H1 (cell line): ENCODE data around the gene TRAPPC6A. TPM values are rescaled to one million over a fixed set of nuclear protein-coding genes. Genes with fewer than 3 reads are reported as not detected.

Experiments
- CTCF ChIA-PET: fragments of 300-600 bp; sonication (Branson Sonifier 250); formaldehyde crosslinking; loops from one replicate; lab custom pipeline; 2021; ENCODE audit not compliant: partially characterized antibody; lab: Charles Lee
- POLR2A ChIA-PET: fragments of 300-600 bp; sonication (Branson Sonifier 250); formaldehyde crosslinking; loops from one replicate; lab custom pipeline; 2021; ENCODE audit warnings: inconsistent platforms; ENCODE audit not compliant: partially characterized antibody; lab: Charles Lee
- DNase-seq, 2 experiments: peaks; one replicate each; pipeline versions ENCODE4 v3.0.0 to v3.0.0-alpha.2; 2010 to 2022; ENCODE audit warnings: low spot score in 2 of 2, low read depth in 1 of 2, mixed read lengths in 1 of 2
- FAIRE-seq: peaks from 2 replicates; lab custom pipeline; 2011; peaks lifted over from hg19 to GRCh38; lab: Jason Lieb, UNC
- H2AFZ ChIP-seq: 2 replicates; pipeline ENCODE4 v1.8.1; 2012; ENCODE audit warnings: low read length, inconsistent platforms
- H2AK5ac ChIP-seq: 2 replicates; pipeline ENCODE4 v1.6.1; 2013; ENCODE audit warnings: low read depth, low read length
- H2BK120ac ChIP-seq: replicated peaks from 2 replicates; pipeline ENCODE3; 2013; ENCODE audit warnings: low read depth, low read length, inconsistent platforms
- H2BK12ac ChIP-seq: 2 replicates; pipeline ENCODE4 v1.6.1; 2013; ENCODE audit warnings: low read depth, low read length
- H2BK15ac ChIP-seq: 2 replicates; pipeline ENCODE4 v1.6.1; 2013; ENCODE audit warnings: low read length
- H2BK20ac ChIP-seq: 2 replicates; pipeline ENCODE4 v1.6.1; 2013; ENCODE audit warnings: low read length
- H2BK5ac ChIP-seq: 2 replicates; pipeline ENCODE4 v1.6.1; 2013; ENCODE audit warnings: low read depth, low read length
- H3K14ac ChIP-seq: 2 replicates; pipeline ENCODE4 v1.6.1; 2013; ENCODE audit warnings: inconsistent platforms; ENCODE audit not compliant: insufficient read length
- H3K18ac ChIP-seq: 2 replicates; pipeline ENCODE4 v1.6.1; 2013; ENCODE audit warnings: low read length; ENCODE audit errors: extremely low read depth
- H3K23ac ChIP-seq: 2 replicates; pipeline ENCODE4 v1.6.1; 2013; ENCODE audit warnings: inconsistent platforms; ENCODE audit not compliant: insufficient read length
- H3K23me2 ChIP-seq: 2 replicates; pipeline ENCODE4 v1.6.1; 2013; ENCODE audit warnings: low read depth, low read length
- H3K27ac ChIP-seq: 2 replicates; pipeline ENCODE4 v1.6.1; 2011; ENCODE audit warnings: low read depth, low read length, inconsistent platforms
- H3K27me3 ChIP-seq, 4 experiments: replicated peaks in 1 of 4; 1 replicate in 1 of 4; 2 replicates in 3 of 4; pipeline versions ENCODE4 v1.6.1 to v1.8.1; 2011 to 2013; ENCODE audit warnings: low read length in 3 of 4, mild to moderate bottlenecking in 3 of 4, inconsistent platforms in 2 of 4, mixed read lengths in 2 of 4, moderate library complexity in 1 of 4; ENCODE audit not compliant: control insufficient read depth in 3 of 4, insufficient read depth in 3 of 4; ENCODE audit errors: extremely low read depth in 1 of 4
- H3K36me3 ChIP-seq, 4 experiments: 2 replicates each; pipeline versions ENCODE4 v1.6.1 to v1.8.1; 2011 to 2013; ENCODE audit warnings: mild to moderate bottlenecking in 4 of 4, low read length in 3 of 4, moderate library complexity in 2 of 4, control low read depth in 1 of 4, inconsistent platforms in 1 of 4; ENCODE audit not compliant: insufficient read depth in 4 of 4, control insufficient read depth in 2 of 4
- H3K4ac ChIP-seq: replicated peaks from 2 replicates; pipeline ENCODE3; 2013; ENCODE audit warnings: low read length, low read depth, mixed read lengths, inconsistent platforms; ENCODE audit not compliant: insufficient read length
- H3K4me1 ChIP-seq, 4 experiments: replicated peaks in 1 of 4; 1 replicate in 1 of 4; 2 replicates in 3 of 4; pipeline versions ENCODE4 v1.6.1 to v1.8.1; 2011 to 2013; ENCODE audit warnings: low read length in 3 of 4, inconsistent platforms in 2 of 4, mixed read lengths in 1 of 4; ENCODE audit not compliant: insufficient read depth in 4 of 4, control insufficient read depth in 3 of 4
- H3K4me2 ChIP-seq, 2 experiments: 2 replicates each; pipeline versions ENCODE4 v1.6.1 to v1.8.1; 2011 to 2013; ENCODE audit warnings: low read depth in 2 of 2, low read length in 2 of 2, control low read depth in 1 of 2, inconsistent platforms in 1 of 2, mild to moderate bottlenecking in 1 of 2; ENCODE audit not compliant: insufficient read depth in 1 of 2
- H3K4me3 ChIP-seq, 4 experiments: fragments of 200-600, 300-600 bp in 1 of 4; sonication (generic), shearing (Covaris generic), sonication (Bioruptor Twin) in 1 of 4; 2 replicates each; pipeline versions ENCODE4 v1.5.1 to v1.8.1; 2011 to 2016; ENCODE audit warnings: low read length in 4 of 4, low read depth in 3 of 4, control low read depth in 2 of 4, inconsistent platforms in 2 of 4, mild to moderate bottlenecking in 2 of 4, mixed read lengths in 1 of 4, moderate library complexity in 1 of 4; ENCODE audit not compliant: insufficient read depth in 2 of 4; ENCODE audit errors: extremely low read depth in 1 of 4
- H3K56ac ChIP-seq: replicated peaks from 2 replicates; pipeline ENCODE3; 2013; ENCODE audit warnings: low read depth, mild to moderate bottlenecking, mixed read lengths, low read length, inconsistent platforms; ENCODE audit not compliant: insufficient read length
- H3K79me1 ChIP-seq: 2 replicates; pipeline ENCODE4 v1.6.1; 2013; ENCODE audit warnings: low read depth, low read length, control low read depth
- H3K79me2 ChIP-seq, 2 experiments: 2 replicates each; pipeline versions ENCODE4 v1.6.1 to v1.8.1; 2012 to 2013; ENCODE audit warnings: low read length in 2 of 2, mild to moderate bottlenecking in 2 of 2, inconsistent platforms in 1 of 2; ENCODE audit not compliant: insufficient read depth in 2 of 2, control insufficient read depth in 1 of 2
- H3K9ac ChIP-seq, 4 experiments: replicated peaks in 1 of 4; 1 replicate in 1 of 4; 2 replicates in 3 of 4; pipeline versions ENCODE4 v1.6.1 to v1.8.1; 2011 to 2013; ENCODE audit warnings: low read depth in 3 of 4, low read length in 3 of 4, control low read depth in 2 of 4, mild to moderate bottlenecking in 2 of 4, moderate library complexity in 2 of 4, inconsistent platforms in 1 of 4; ENCODE audit errors: extremely low read depth in 1 of 4
- H3K9me3 ChIP-seq, 2 experiments: 2 replicates each; pipeline versions ENCODE4 v1.6.1 to v1.8.1; 2012 to 2013; ENCODE audit warnings: mild to moderate bottlenecking in 2 of 2, moderate library complexity in 2 of 2, control low read depth in 1 of 2, inconsistent platforms in 1 of 2, low read depth in 1 of 2, low read length in 1 of 2, mixed read lengths in 1 of 2; ENCODE audit not compliant: insufficient read depth in 2 of 2
- H4K20me1 ChIP-seq, 2 experiments: replicated peaks in 1 of 2; 2 replicates each; pipeline versions ENCODE3 to v1.8.1; 2011 to 2013; ENCODE audit warnings: inconsistent platforms in 2 of 2, low read length in 2 of 2, mild to moderate bottlenecking in 1 of 2; ENCODE audit not compliant: insufficient read depth in 2 of 2, control insufficient read depth in 1 of 2
- H4K5ac ChIP-seq: 2 replicates; pipeline ENCODE4 v1.6.1; 2013; ENCODE audit warnings: low read length, low read depth, mixed read lengths, inconsistent platforms; ENCODE audit not compliant: insufficient read length
- H4K8ac ChIP-seq: 2 replicates; pipeline ENCODE4 v1.8.0; 2013; ENCODE audit warnings: mild to moderate bottlenecking, moderate library complexity, low read length, inconsistent platforms; ENCODE audit not compliant: insufficient read depth; ENCODE audit errors: extremely low read depth
- H4K91ac ChIP-seq: replicated peaks from 2 replicates; pipeline ENCODE3; 2013; ENCODE audit warnings: low read length, mixed read lengths, inconsistent platforms; ENCODE audit not compliant: insufficient read length
- ATF2 ChIP-seq: IDR thresholded peaks from 2 replicates; pipeline ENCODE4 v1.6.1; 2012; ENCODE audit warnings: low read length, inconsistent platforms
- JUND ChIP-seq: IDR thresholded peaks from 2 replicates; pipeline ENCODE4 v1.6.1; 2011; ENCODE audit warnings: mild to moderate bottlenecking, improper control_type of control experiment, low read length
- SAP30 ChIP-seq: fragments of 300-600 bp; sonication (generic); IDR thresholded peaks from 2 replicates; pipeline ENCODE4 v1.7.1; 2012; ENCODE audit warnings: low read length, moderate library complexity, mild to moderate bottlenecking, inconsistent platforms; ENCODE audit not compliant: insufficient read depth, insufficient replicate concordance
- SP4 ChIP-seq: IDR thresholded peaks from 2 replicates; pipeline ENCODE4 v1.6.1; 2012; ENCODE audit warnings: low read length, inconsistent platforms
- WGBS, 2 experiments: shearing (Covaris generic) in 1 of 2; methylation state at CpG; one replicate each; pipeline versions ENCODE4 v1.1.6 to v1.1.7; 2013 to 2015; ENCODE audit warnings: low lambda C conversion rate in 2 of 2, mixed read lengths in 2 of 2, inconsistent platforms in 1 of 2, low coverage in 1 of 2, missing lambda C conversion rate in 1 of 2; ENCODE audit not compliant: insufficient replicate concordance in 2 of 2, insufficient coverage in 1 of 2, insufficient read length in 1 of 2; ENCODE audit errors: extremely low coverage in 1 of 2, missing lambda C conversion rate in 1 of 2; 5-methylcytosine and 5-hydroxymethylcytosine counted together
- polyA plus RNA-seq, 7 experiments: library from polyadenylated mRNA; depleted of rRNA in 3 of 7; stranded (reverse) in 5 of 7; unstranded in 2 of 7; fragments of >200 nt in 5 of 7; fragments of 200-250 nt in 2 of 7; gene quantifications; 1 replicate in 5 of 7; 2 replicates in 1 of 7; 4 replicates in 1 of 7; pipeline versions ENCODE4 v1.2.1 to v1.2.3, GENCODE V29; 2011 to 2013; ENCODE audit warnings: missing spikeins in 2 of 7, mixed read lengths in 2 of 7
- total RNA-seq: library from RNA; stranded (reverse); fragmentation: NEBNext Ultra II Directional; extraction: Animal tissue kit (Norgen Biotek cat#: 25700); gene quantifications from 2 replicates; pipeline ENCODE4 v1.2.1, GENCODE V29; 2021

TRAPPC6A gene
- total and polyA plus RNA-seq, 2 of the 8 experiments (the other 6 are each of a cell fraction or from before 2014, with no cell fraction given) = 31.8 to 130 TPM

- Histone ChIP-seq H2AK5ac (no peak overlapping the region), H3K9me3 (no peaks in the 10 kb centered on the region), H3K27ac (no peak overlapping the region), H2BK15ac (no peak overlapping the region), H3K27me3 (no peaks in the 10 kb centered on the region), H2BK20ac (no peak overlapping the region), H3K79me2 (peaks cover 0 to 67% of the 10 kb centered on the region in 2 experiments; a peak in 2 of 4 replicates), H4K20me1 (peaks cover 16 to 43% of the 10 kb centered on the region in 2 experiments), H4K8ac (no peak overlapping the region; the same call in 1 of the 2 replicates), H2AFZ (no peak overlapping the region), H3K9ac (no peak overlapping the region), H3K18ac (no peak overlapping the region), H3K23me2 (no peaks in the 10 kb centered on the region), H4K5ac (no peak overlapping the region), H3K56ac (no peak overlapping the region), H3K4me2 (no peak overlapping the region), H3K79me1 (peaks cover 30% of the 10 kb centered on the region), H3K23ac (no peak overlapping the region), H3K4ac (no peak overlapping the region), H3K4me1 (peaks cover 0 to 2% (median 0%) of the 10 kb centered on the region in 4 experiments; a peak in 4 of 7 replicates), H3K4me3 (no peak overlapping the region), H2BK5ac (no peak overlapping the region), H3K14ac (no peak overlapping the region), H2BK12ac (no peak overlapping the region), H3K36me3 (no peaks in the 10 kb centered on the region), H2BK120ac (no peak overlapping the region), H4K91ac (no peak overlapping the region)
- WGBS, 2 experiments = 86% methylated on average over 6 of the region's 6 CpGs; no CpG with 5 or more reads in 1 of the 2 experiments
- CTCF ChIA-PET = interaction anchor here (0.9 to 6.1 kb wide), 9 partner anchors 11 to 37 kb away, joined by 3 to 73 read pairs (median 24); partner anchors contain the start of gene PPP1R37
- FAIRE-seq = no peak
- POLR2A ChIA-PET = interaction anchor here (1.3 to 4.3 kb wide), 4 partner anchors 13 to 34 kb away, joined by 3 to 21 read pairs (median 8); partner anchors contain the start of gene PPP1R37
- DNase-seq = no peak
- TF ChIP-seq SAP30 (no peak), ATF2 (no peak), SP4 (no peak), JUND (no peak)
These were observed 54.0 kb downstream of the TRAPPC6A start for GRCh38 chr19:45124021-45124420.
